Neural progenitor cell (in vitro differentiated cells): Measurements from ENCODE around the gene LXN. TPM values are rescaled to one million over a fixed set of nuclear protein-coding genes. Genes with fewer than 3 reads are reported as not detected.
A peak's percentile ranks its signal among the peaks of the same experiment; 100 is the strongest.

Experiments used
- DNase-seq: peaks from one replicate; pipeline ENCODE4 v3.0.0-alpha.2; 2016; ENCODE audit warnings: low spot score
- H2AFZ ChIP-seq: fragments of 200-600 bp; sonication (generic); replicated peaks from 2 replicates; pipeline ENCODE4 v1.6.1; 2016; ENCODE audit warnings: antibody characterized with exemption
- H3F3A ChIP-seq: fragments of 200-600 bp; sonication (generic); 2 replicates; pipeline ENCODE4 v1.6.1; 2016; ENCODE audit warnings: antibody characterized with exemption, low read depth
- H3K27ac ChIP-seq: fragments of 200-600 bp; sonication (generic); 2 replicates; pipeline ENCODE4 v1.5.1; 2016; ENCODE audit warnings: mild to moderate bottlenecking
- H3K27me3 ChIP-seq: fragments of 200-600 bp; sonication (generic); 2 replicates; pipeline ENCODE4 v1.6.1; 2016; ENCODE audit warnings: mild to moderate bottlenecking, moderate library complexity
- H3K36me3 ChIP-seq: fragments of 200-600 bp; sonication (generic); 2 replicates; pipeline ENCODE4 v1.5.1; 2016
- H3K4me1 ChIP-seq: fragments of 200-600 bp; sonication (generic); 2 replicates; pipeline ENCODE4 v1.6.1; 2016; ENCODE audit warnings: mixed run types
- H3K4me2 ChIP-seq: fragments of 200-600 bp; sonication (generic); 2 replicates; pipeline ENCODE4 v1.6.1; 2016
- H3K4me3 ChIP-seq: fragments of 200-600 bp; sonication (generic); 2 replicates; pipeline ENCODE4 v1.5.1; 2016
- H3K79me2 ChIP-seq: fragments of 200-600 bp; sonication (generic); 2 replicates; pipeline ENCODE4 v1.6.1; 2016; ENCODE audit warnings: low read depth
- H3K9ac ChIP-seq: fragments of 200-600 bp; sonication (generic); 2 replicates; pipeline ENCODE4 v1.6.1; 2016
- H3K9me3 ChIP-seq: fragments of 200-600 bp; sonication (generic); 2 replicates; pipeline ENCODE4 v1.5.1; 2016; ENCODE audit warnings: low read depth
- H4K20me1 ChIP-seq: fragments of 200-600 bp; sonication (generic); 2 replicates; pipeline ENCODE4 v1.6.1; 2016; ENCODE audit warnings: low read depth
- H3K27ac Mint-ChIP-seq: 3 replicates; pipeline ENCODE4 v1.8.0; 2021; ENCODE audit warnings: mixed read lengths
- H3K27me3 Mint-ChIP-seq: 2 replicates; pipeline ENCODE4 v1.8.0; 2022; ENCODE audit warnings: low read depth, mild to moderate bottlenecking, inconsistent platforms, moderate library complexity, mixed read lengths; ENCODE audit not compliant: insufficient read depth
- H3K36me3 Mint-ChIP-seq: 3 replicates; pipeline ENCODE4 v1.8.0; 2021; ENCODE audit warnings: mixed read lengths
- H3K4me1 Mint-ChIP-seq: 3 replicates; pipeline ENCODE4 v1.8.0; 2021; ENCODE audit warnings: mixed read lengths
- H3K4me3 Mint-ChIP-seq: 3 replicates; pipeline ENCODE4 v1.8.0; 2021; ENCODE audit warnings: mild to moderate bottlenecking, moderate library complexity, mixed read lengths
- H3K9me3 Mint-ChIP-seq: 3 replicates; pipeline ENCODE4 v1.8.0; 2020; ENCODE audit warnings: mixed read lengths
- CTCF ChIP-seq: fragments of 200-600 bp; sonication (generic); IDR thresholded peaks from 2 replicates; pipeline ENCODE4 v1.5.1; 2017; ENCODE audit warnings: antibody characterized with exemption, mild to moderate bottlenecking
- EZH2 ChIP-seq: fragments of 200-600 bp; sonication (generic); IDR thresholded peaks from 2 replicates; pipeline ENCODE4 v1.6.1; 2017; ENCODE audit warnings: antibody characterized with exemption, mild to moderate bottlenecking, moderate library complexity
- EZH2phosphoT487 ChIP-seq: fragments of 200-600 bp; sonication (generic); IDR thresholded peaks from 2 replicates; pipeline ENCODE4 v1.6.1; 2017; ENCODE audit warnings: antibody characterized with exemption
- small RNA-seq: library from RNA; depleted of rRNA; stranded (forward); fragments of <200 nt; gene quantifications from one replicate; pipeline ENCODE3, GENCODE V24; 2015
- total RNA-seq: library from RNA; depleted of rRNA; stranded (reverse); fragments of >200 nt; gene quantifications from 2 replicates; pipeline ENCODE4 v1.2.3, GENCODE V29; 2015; ENCODE audit warnings: low replicate concordance

LXN gene
- total RNA-seq, 1 donor from 2014 or later = 25.9 TPM

GRCh38 chr3:158631981-158632380, 40.5 kb downstream of the LXN start:
- peaks cover 6% of the 10 kb centered on the region for H3K9me3 ChIP-seq
- Mint-ChIP-seq H3K27me3 (peaks cover 4% of the 10 kb centered on the region), H3K9me3 (peaks cover 13% of the 10 kb centered on the region), H3K36me3 (no peaks in the 10 kb centered on the region), H3K4me1 (peaks cover 3% of the 10 kb centered on the region), H3K27ac (no peak overlapping the region), H3K4me3 (no peak overlapping the region)
- H3K36me3 ChIP-seq = no peaks in the 10 kb centered on the region
- H3K79me2 ChIP-seq = no peaks in the 10 kb centered on the region
- H3K4me1 ChIP-seq = no peaks in the 10 kb centered on the region
- no peak overlapping the region for H2AFZ ChIP-seq
- peak; percentile 29 for DNase-seq
- no peak overlapping the region for H3K4me2 ChIP-seq
- no peaks in the 10 kb centered on the region for H4K20me1 ChIP-seq
- no peaks in the 10 kb centered on the region for H3K27me3 ChIP-seq
- TF ChIP-seq EZH2phosphoT487 (peak; percentile 76), EZH2 (no peak)
- H3F3A ChIP-seq = peaks cover 4% of the 10 kb centered on the region
- H3K9ac ChIP-seq = no peak overlapping the region
- no peak overlapping the region for H3K27ac ChIP-seq
- no peak overlapping the region for H3K4me3 ChIP-seq

DNA sequence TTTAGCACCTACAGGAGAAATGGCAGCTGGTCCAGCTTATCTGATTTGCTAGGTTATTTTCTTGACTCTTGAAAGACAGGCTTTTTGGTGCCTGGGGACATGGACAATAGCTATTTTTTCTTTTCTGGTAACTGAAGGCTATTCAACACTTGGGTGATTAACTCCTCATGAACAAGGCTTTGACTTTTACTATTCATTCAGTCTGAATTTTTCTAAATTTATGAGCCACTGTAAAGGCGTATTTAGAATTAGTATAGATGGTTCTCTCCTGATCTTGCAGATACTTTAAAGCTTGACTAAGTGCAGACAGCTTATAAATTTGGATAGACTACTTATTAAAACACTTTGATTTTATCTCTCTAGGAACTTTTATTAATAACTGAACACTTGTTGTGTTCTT, 46.6 kb downstream of the LXN start:
- H3K4me3 Mint-ChIP-seq = no peak overlapping the region
- Histone ChIP-seq H2AFZ (no peak overlapping the region), H3K27me3 (no peaks in the 10 kb centered on the region), H3K9me3 (no peaks in the 10 kb centered on the region), H3K4me1 (no peaks in the 10 kb centered on the region), H3K79me2 (no peaks in the 10 kb centered on the region), H3F3A (no peaks in the 10 kb centered on the region), H3K27ac (no peak overlapping the region), H3K9ac (no peak overlapping the region), H3K36me3 (no peaks in the 10 kb centered on the region), H3K4me3 (no peak overlapping the region), H3K4me2 (no peak overlapping the region), H4K20me1 (no peaks in the 10 kb centered on the region)
- H3K27ac Mint-ChIP-seq = no peak overlapping the region
- H3K9me3 Mint-ChIP-seq = peaks cover 8% of the 10 kb centered on the region
- H3K4me1 Mint-ChIP-seq = no peaks in the 10 kb centered on the region
- peaks cover 6% of the 10 kb centered on the region for H3K27me3 Mint-ChIP-seq
- H3K36me3 Mint-ChIP-seq = no peaks in the 10 kb centered on the region
- no peak for DNase-seq
- TF ChIP-seq CTCF (no peak), EZH2phosphoT487 (no peak), EZH2 (no peak)

DNA sequence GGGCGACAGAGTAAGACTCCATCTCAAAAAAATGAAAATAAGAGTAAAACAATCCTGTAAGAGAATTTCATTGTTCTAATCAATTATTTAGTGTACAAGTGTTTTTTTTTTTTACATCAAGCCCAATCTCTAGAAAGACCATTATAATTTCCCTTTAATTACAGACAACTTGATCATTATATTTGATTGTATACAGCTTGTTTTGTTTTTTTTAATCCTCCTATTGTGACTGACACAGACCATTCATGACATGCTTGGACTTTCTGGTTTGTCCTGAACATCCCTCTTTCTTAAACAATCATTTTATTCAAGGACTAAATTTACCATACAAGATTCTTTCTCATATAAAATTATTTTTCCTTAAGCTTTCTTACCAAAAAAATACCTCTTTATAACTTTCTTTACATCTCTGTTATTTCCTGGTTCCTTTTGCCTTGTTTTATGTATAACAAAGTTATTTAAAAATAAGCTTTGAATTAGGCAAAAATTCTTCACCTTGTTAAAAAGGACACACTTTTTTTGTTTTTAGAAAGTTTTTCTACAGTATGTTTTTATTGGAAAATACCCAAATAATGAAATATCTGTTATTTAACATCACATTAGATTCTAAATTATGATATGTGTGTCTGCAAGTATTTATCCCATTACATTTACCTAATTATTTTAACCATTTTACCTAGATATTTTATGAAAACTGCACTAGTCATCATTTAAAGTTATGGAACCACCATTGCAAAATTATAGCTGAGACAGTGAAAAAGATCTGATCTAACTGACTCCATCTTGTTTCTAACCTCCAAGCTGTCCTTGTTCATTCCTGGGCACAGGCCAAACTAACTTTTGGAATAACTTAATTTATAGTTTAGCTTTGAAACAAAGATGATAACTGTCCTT, 54.2 kb downstream of the LXN start:
- Histone ChIP-seq H3K36me3 (no peaks in the 10 kb centered on the region), H2AFZ (no peak overlapping the region), H3K27ac (no peak overlapping the region), H3K4me1 (no peaks in the 10 kb centered on the region), H3K9ac (no peak overlapping the region), H3K4me2 (no peak overlapping the region), H3K27me3 (no peaks in the 10 kb centered on the region), H3K79me2 (no peaks in the 10 kb centered on the region), H3K9me3 (peaks cover 36% of the 10 kb centered on the region), H3F3A (no peaks in the 10 kb centered on the region), H3K4me3 (no peak overlapping the region), H4K20me1 (no peaks in the 10 kb centered on the region)
- Mint-ChIP-seq H3K9me3 (peaks cover 40% of the 10 kb centered on the region), H3K27ac (no peak overlapping the region), H3K4me1 (no peaks in the 10 kb centered on the region), H3K36me3 (no peaks in the 10 kb centered on the region), H3K27me3 (peaks cover 3% of the 10 kb centered on the region), H3K4me3 (no peak overlapping the region)
- DNase-seq = peak; percentile 8
- TF ChIP-seq EZH2phosphoT487 (no peak), EZH2 (no peak), CTCF (no peak)

Small RNA genes lying within 50 kb of the gene (small RNA-seq; reads per million reads assigned to genes)
- gene AC025033.1 (not detected), gene AC080013.6 (not detected)

Other genes starting within 250 kb of the LXN start
- 25.4 and 37.0 TPM in 2 replicates for gene MLF1, start 101.5 kb downstream of the LXN start, total RNA-seq
- 25.8 and 52.0 TPM in 2 replicates for gene GFM1, start 28.1 kb downstream of the LXN start, total RNA-seq
- gene RARRES1, start 59.8 kb upstream of the LXN start, total RNA-seq = 0.21 and 0.62 TPM in 2 replicates
- 13.4 and 16.0 TPM in 2 replicates for gene MFSD1, start 129.4 kb upstream of the LXN start, total RNA-seq